Hepatocyte (in vitro differentiated cells): ENCODE data around the gene DUS2.

Experiments used
- EZH2 ChIP-seq: fragments of 200-600 bp; sonication (generic); IDR thresholded peaks from 2 replicates; pipeline ENCODE4 v1.6.1; 2016; ENCODE audit warnings: antibody characterized with exemption, mild to moderate bottlenecking, borderline replicate concordance
- TF ChIP-seq, protein P1 (sequence below): fragments of 200-600 bp; sonication (generic); IDR thresholded peaks from 2 replicates; pipeline ENCODE4 v1.5.1; 2016; ENCODE audit warnings: antibody characterized with exemption, mild to moderate bottlenecking; ENCODE audit not compliant: poor library complexity

DNA sequence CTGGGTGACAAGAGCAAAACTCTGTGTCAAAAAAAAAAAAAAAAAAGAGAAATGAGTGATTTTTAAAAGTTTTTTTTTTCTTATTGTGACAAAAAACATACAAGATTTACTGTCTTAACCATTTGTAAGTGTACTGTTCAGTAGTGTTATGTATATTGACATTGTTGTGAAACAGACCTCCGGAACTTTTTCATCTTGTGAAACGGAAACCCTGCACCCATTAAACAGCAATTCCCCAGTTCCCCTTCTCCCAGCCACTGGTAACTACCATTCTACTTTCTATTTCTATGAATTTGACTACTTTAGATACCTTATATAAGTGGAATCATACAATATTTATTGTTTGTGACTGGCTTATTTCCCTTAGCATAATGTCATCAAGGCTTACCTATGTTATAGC lies 18.7 kb downstream of the DUS2 start:
- TF ChIP-seq, protein P1, sequence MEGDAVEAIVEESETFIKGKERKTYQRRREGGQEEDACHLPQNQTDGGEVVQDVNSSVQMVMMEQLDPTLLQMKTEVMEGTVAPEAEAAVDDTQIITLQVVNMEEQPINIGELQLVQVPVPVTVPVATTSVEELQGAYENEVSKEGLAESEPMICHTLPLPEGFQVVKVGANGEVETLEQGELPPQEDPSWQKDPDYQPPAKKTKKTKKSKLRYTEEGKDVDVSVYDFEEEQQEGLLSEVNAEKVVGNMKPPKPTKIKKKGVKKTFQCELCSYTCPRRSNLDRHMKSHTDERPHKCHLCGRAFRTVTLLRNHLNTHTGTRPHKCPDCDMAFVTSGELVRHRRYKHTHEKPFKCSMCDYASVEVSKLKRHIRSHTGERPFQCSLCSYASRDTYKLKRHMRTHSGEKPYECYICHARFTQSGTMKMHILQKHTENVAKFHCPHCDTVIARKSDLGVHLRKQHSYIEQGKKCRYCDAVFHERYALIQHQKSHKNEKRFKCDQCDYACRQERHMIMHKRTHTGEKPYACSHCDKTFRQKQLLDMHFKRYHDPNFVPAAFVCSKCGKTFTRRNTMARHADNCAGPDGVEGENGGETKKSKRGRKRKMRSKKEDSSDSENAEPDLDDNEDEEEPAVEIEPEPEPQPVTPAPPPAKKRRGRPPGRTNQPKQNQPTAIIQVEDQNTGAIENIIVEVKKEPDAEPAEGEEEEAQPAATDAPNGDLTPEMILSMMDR, result no peak
- no peak for TF ChIP-seq EZH2
